Ascending aorta (tissue), 2 donors: Measurements from ENCODE around the gene IQGAP2. TPM values are rescaled to one million over a fixed set of nuclear protein-coding genes. Genes with fewer than 3 reads are reported as not detected.

ENCODE experiments used
- DNase-seq, 2 donors: peaks; one replicate each; pipeline ENCODE4 v3.0.0-alpha.2; 2019; ENCODE audit warnings: low spot score in 2 of 2
- H3K27ac ChIP-seq, 2 donors: fragments of 200-600 bp; sonication (generic); one replicate each; pipeline ENCODE4 v1.5.1; 2016 to 2017; ENCODE audit warnings: mild to moderate bottlenecking in 1 of 2
- H3K27me3 ChIP-seq: fragments of 200-600 bp; sonication (generic); one replicate; pipeline ENCODE4 v1.5.1; 2017
- H3K36me3 ChIP-seq, 2 donors: fragments of 200-600 bp; sonication (generic); one replicate each; pipeline ENCODE4 v1.5.1; 2016
- H3K4me1 ChIP-seq, 2 donors: fragments of 200-600 bp; sonication (generic); one replicate each; pipeline ENCODE4 v1.5.1; 2016 to 2017; ENCODE audit warnings: mild to moderate bottlenecking in 1 of 2
- H3K4me3 ChIP-seq, 2 donors: fragments of 200-600 bp; sonication (generic); one replicate each; pipeline ENCODE4 v1.5.1; 2016 to 2017; ENCODE audit warnings: mild to moderate bottlenecking in 1 of 2
- H3K9me3 ChIP-seq, 2 donors: fragments of 200-600 bp; sonication (generic); one replicate each; pipeline ENCODE4 v1.5.1; 2016
- CTCF ChIP-seq, 3 experiments: fragments of 200-600 bp in 2 of 3; fragments of 450-650 bp in 1 of 3; sonication (generic) in 2 of 3; IDR thresholded peaks; one replicate each; pipeline ENCODE4 v1.5.1; 2016 to 2019; ENCODE audit warnings: antibody characterized with exemption in 3 of 3, mild to moderate bottlenecking in 1 of 3, moderate library complexity in 1 of 3
- intact Hi-C: fragments of 100-400 bp; cut with DNase I; formaldehyde crosslinking; loops from one replicate; pipeline ENCODE4 v1.15.1; 2023
- total RNA-seq: library from RNA; depleted of rRNA; stranded (reverse); fragments of >200 nt; gene quantifications from one replicate; pipeline ENCODE4 v1.1.0, GENCODE V29; 2016

The IQGAP2 gene
- total RNA-seq, 1 donor from 2014 or later: 19.8 TPM

GRCh38 chr5:76406673-76407072 lies 3.6 kb downstream of the IQGAP2 start:
- no peaks in the 10 kb centered on the region for H3K36me3 ChIP-seq
- H3K27me3 ChIP-seq: no peaks in the 10 kb centered on the region
- TF ChIP-seq CTCF (IDR thresholded peaks at IDR 0.05): no peak
- H3K4me1 ChIP-seq: no peaks in the 10 kb centered on the region
- no peak overlapping the region for H3K4me3 ChIP-seq
- H3K27ac ChIP-seq: no peak overlapping the region
- H3K9me3 ChIP-seq: no peaks in the 10 kb centered on the region
- intact Hi-C loops: no loop called here
- no peak for DNase-seq

GRCh38 chr5:76408104-76408654 lies 5.1 kb downstream of the IQGAP2 start:
- no peaks in the 10 kb centered on the region for H3K27me3 ChIP-seq
- intact Hi-C loops: no loop called here
- H3K27ac ChIP-seq: no peak overlapping the region
- no peaks in the 10 kb centered on the region for H3K4me1 ChIP-seq
- H3K4me3 ChIP-seq: no peak overlapping the region
- no peaks in the 10 kb centered on the region for H3K9me3 ChIP-seq
- TF ChIP-seq CTCF (IDR thresholded peaks at IDR 0.05): no peak
- no peaks in the 10 kb centered on the region for H3K36me3 ChIP-seq
- no peak for DNase-seq

- no peak for DNase-seq
- H3K36me3 ChIP-seq: no peaks in the 10 kb centered on the region
- no peaks in the 10 kb centered on the region for H3K9me3 ChIP-seq
- intact Hi-C loops: no loop called here
- no peaks in the 10 kb centered on the region for H3K27me3 ChIP-seq
- no peak for TF ChIP-seq CTCF (IDR thresholded peaks at IDR 0.05)
- H3K4me3 ChIP-seq: no peak overlapping the region
- H3K27ac ChIP-seq: no peak overlapping the region
- H3K4me1 ChIP-seq: no peaks in the 10 kb centered on the region
Observed at GRCh38 chr5:76412511-76412910, 9.4 kb downstream of the IQGAP2 start.

- H3K4me3 ChIP-seq: no peak overlapping the region
- no peaks in the 10 kb centered on the region for H3K36me3 ChIP-seq
- no peaks in the 10 kb centered on the region for H3K4me1 ChIP-seq
- no peak for DNase-seq
- H3K27me3 ChIP-seq: no peaks in the 10 kb centered on the region
- intact Hi-C loops: no loop called here
- no peak for TF ChIP-seq CTCF (IDR thresholded peaks at IDR 0.05)
- no peak overlapping the region for H3K27ac ChIP-seq
- H3K9me3 ChIP-seq: no peaks in the 10 kb centered on the region
Observed at GRCh38 chr5:76413746-76414145, 10.7 kb downstream of the IQGAP2 start.

- H3K9me3 ChIP-seq: no peaks in the 10 kb centered on the region
- no peak overlapping the region for H3K4me3 ChIP-seq
- no peak overlapping the region for H3K27ac ChIP-seq
- H3K27me3 ChIP-seq: no peaks in the 10 kb centered on the region
- TF ChIP-seq CTCF (IDR thresholded peaks at IDR 0.05): no peak
- no peak for DNase-seq
- intact Hi-C loops: no loop called here
- no peaks in the 10 kb centered on the region for H3K36me3 ChIP-seq
- H3K4me1 ChIP-seq: no peaks in the 10 kb centered on the region
Observed at GRCh38 chr5:76414788-76415187, 11.7 kb downstream of the IQGAP2 start.

GRCh38 chr5:76415855-76416254 lies 12.8 kb downstream of the IQGAP2 start:
- H3K4me3 ChIP-seq: no peak overlapping the region
- no peaks in the 10 kb centered on the region for H3K4me1 ChIP-seq
- no peak for TF ChIP-seq CTCF (IDR thresholded peaks at IDR 0.05)
- no peaks in the 10 kb centered on the region for H3K36me3 ChIP-seq
- intact Hi-C loops: no loop called here
- no peaks in the 10 kb centered on the region for H3K27me3 ChIP-seq
- no peak overlapping the region for H3K27ac ChIP-seq
- no peaks in the 10 kb centered on the region for H3K9me3 ChIP-seq
- DNase-seq: no peak
